Measurements from ENCODE around the gene CSMD2. TPM values are rescaled to one million over a fixed set of nuclear protein-coding genes. Genes with fewer than 3 reads are reported as not detected.

CSMD2 gene
- total RNA-seq, 6 donors from 2014 or later: 0.39 to 1.0 (median 0.52) TPM

GRCh38 chr1:34132161-34132420 lies 32.9 kb downstream of the CSMD2 start:
- H3K27ac ChIP-seq: no peak overlapping the region
- TF ChIP-seq EP300 (IDR thresholded peaks at IDR 0.05) (no peak), POLR2AphosphoS5 (IDR thresholded peaks at IDR 0.05) (no peak), POLR2A (IDR thresholded peaks at IDR 0.05) (no peak)
- TF ChIP-seq, protein P1, sequence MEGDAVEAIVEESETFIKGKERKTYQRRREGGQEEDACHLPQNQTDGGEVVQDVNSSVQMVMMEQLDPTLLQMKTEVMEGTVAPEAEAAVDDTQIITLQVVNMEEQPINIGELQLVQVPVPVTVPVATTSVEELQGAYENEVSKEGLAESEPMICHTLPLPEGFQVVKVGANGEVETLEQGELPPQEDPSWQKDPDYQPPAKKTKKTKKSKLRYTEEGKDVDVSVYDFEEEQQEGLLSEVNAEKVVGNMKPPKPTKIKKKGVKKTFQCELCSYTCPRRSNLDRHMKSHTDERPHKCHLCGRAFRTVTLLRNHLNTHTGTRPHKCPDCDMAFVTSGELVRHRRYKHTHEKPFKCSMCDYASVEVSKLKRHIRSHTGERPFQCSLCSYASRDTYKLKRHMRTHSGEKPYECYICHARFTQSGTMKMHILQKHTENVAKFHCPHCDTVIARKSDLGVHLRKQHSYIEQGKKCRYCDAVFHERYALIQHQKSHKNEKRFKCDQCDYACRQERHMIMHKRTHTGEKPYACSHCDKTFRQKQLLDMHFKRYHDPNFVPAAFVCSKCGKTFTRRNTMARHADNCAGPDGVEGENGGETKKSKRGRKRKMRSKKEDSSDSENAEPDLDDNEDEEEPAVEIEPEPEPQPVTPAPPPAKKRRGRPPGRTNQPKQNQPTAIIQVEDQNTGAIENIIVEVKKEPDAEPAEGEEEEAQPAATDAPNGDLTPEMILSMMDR (IDR thresholded peaks at IDR 0.05): no peak
- H3K36me3 ChIP-seq: no peaks in the 10 kb centered on the region
- ATAC-seq (ENCODE audit: low FRiP score in 2 of 2): no peak
- no peaks in the 10 kb centered on the region for H3K4me1 ChIP-seq
- WGBS, 2 donors: 77 to 79% methylated on average over 4 of the region's 4 CpGs
- H3K4me3 ChIP-seq: no peak overlapping the region
- no peaks in the 10 kb centered on the region for H3K9me3 ChIP-seq
- no peak for DNase-seq
- H3K27me3 ChIP-seq: no peaks in the 10 kb centered on the region

DNA sequence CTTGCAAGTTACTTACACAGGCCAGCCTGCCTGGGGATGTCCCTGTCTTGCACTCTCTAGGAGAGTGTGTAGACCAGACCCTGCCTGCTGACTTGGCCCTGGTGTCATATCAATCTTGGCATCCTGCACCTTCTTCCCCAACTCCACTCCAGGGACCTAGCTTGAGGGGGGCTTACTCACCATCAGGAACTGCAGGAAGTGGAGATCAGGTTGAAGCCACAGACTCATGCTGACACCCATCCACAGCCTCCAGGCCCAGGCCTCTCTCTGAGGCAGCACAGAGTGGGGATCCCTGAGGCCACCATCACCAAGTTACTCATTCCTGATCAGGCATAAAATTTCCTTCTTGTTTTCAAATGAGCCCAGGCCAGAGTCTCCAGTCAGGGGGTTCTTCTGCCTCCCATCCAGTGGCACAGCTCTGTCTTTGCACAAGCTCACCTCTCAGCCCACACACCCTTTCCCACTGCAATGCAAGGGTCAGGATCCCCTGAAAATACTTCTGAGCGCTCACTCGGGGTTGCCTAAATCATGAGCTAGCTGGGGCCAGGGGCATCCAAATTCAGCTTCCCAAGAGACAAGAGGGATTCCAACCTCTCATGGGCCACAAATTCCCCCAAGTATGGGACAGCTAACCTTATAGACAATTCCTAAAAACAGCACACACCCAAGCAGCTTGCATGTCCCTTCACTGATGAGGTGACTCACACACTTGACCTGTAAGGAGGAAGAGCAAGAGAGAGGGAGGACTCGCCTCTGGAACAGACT lies 33.5 kb downstream of the CSMD2 start:
- ATAC-seq (ENCODE audit: low FRiP score in 2 of 2): no peak

DNA sequence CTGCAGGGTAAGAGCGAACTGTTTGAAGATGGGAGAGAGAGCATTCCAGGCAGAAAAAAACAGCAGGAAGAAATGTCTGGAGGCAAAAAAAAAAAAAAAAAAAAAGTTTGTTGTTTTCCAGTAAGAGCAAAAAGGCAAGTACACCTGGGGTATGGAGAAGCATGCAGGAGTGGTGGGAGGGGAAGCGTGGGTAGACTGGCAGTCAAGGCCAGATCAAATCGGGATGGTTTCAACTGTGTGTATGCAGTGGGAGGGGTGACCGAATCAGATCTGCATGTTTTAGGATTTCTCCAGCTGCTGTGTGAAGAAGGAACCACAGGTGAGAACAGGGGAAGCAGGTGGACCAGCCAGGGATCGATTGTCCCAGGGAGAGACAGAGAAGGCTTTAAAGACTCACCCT lies 34.7 kb downstream of the CSMD2 start:
- H3K4me1 ChIP-seq: no peaks in the 10 kb centered on the region
- H3K36me3 ChIP-seq: no peaks in the 10 kb centered on the region
- WGBS, 2 donors: 83 to 86% methylated on average over 5 of the region's 5 CpGs
- no peak for ATAC-seq (ENCODE audit: low FRiP score in 2 of 2)
- no peaks in the 10 kb centered on the region for H3K27me3 ChIP-seq
- H3K4me3 ChIP-seq: no peak overlapping the region
- no peak overlapping the region for H3K27ac ChIP-seq
- no peaks in the 10 kb centered on the region for H3K9me3 ChIP-seq
- no peak for DNase-seq
- TF ChIP-seq, protein P1 (IDR thresholded peaks at IDR 0.05): no peak
- TF ChIP-seq POLR2AphosphoS5 (IDR thresholded peaks at IDR 0.05): no peak
- no peak for TF ChIP-seq POLR2A (IDR thresholded peaks at IDR 0.05)
- TF ChIP-seq EP300 (IDR thresholded peaks at IDR 0.05): no peak

More for the DNA sequence above, 33.5 kb downstream of the CSMD2 start:
- Histone ChIP-seq H3K4me1 (no peaks in the 10 kb centered on the region), H3K4me3 (no peak overlapping the region), H3K27me3 (no peaks in the 10 kb centered on the region), H3K27ac (no peak overlapping the region), H3K36me3 (no peaks in the 10 kb centered on the region), H3K9me3 (no peaks in the 10 kb centered on the region)
- 86 to 88% methylated on average over 3 of the region's 3 CpGs for WGBS, 2 donors
- no peak for DNase-seq
- TF ChIP-seq POLR2A (IDR thresholded peaks at IDR 0.05): no peak
- no peak for TF ChIP-seq POLR2AphosphoS5 (IDR thresholded peaks at IDR 0.05)
- no peak for TF ChIP-seq EP300 (IDR thresholded peaks at IDR 0.05)

GRCh38 chr1:34129630-34130029 lies 35.4 kb downstream of the CSMD2 start:
- H3K4me1 ChIP-seq: no peaks in the 10 kb centered on the region
- no peak for TF ChIP-seq POLR2A (IDR thresholded peaks at IDR 0.05)
- H3K27me3 ChIP-seq: no peaks in the 10 kb centered on the region
- H3K9me3 ChIP-seq: no peaks in the 10 kb centered on the region
- H3K36me3 ChIP-seq: no peaks in the 10 kb centered on the region
- WGBS, 2 donors: 70 to 77% methylated on average over 6 of the region's 6 CpGs
- ATAC-seq (ENCODE audit: low FRiP score in 2 of 2) (no peak), DNase-seq (no peak)
- H3K4me3 ChIP-seq: no peak overlapping the region
- no peak overlapping the region for H3K27ac ChIP-seq

- ATAC-seq (ENCODE audit: low FRiP score in 2 of 2) (no peak), DNase-seq (no peak)
- H3K9me3 ChIP-seq: no peaks in the 10 kb centered on the region
- no peak overlapping the region for H3K4me3 ChIP-seq
- WGBS, 2 donors: 82 to 86% methylated on average over 10 to 13 of the region's 13 CpGs
- H3K27me3 ChIP-seq: no peaks in the 10 kb centered on the region
- no peaks in the 10 kb centered on the region for H3K36me3 ChIP-seq
- H3K27ac ChIP-seq: no peak overlapping the region
- TF ChIP-seq, protein P1 (IDR thresholded peaks at IDR 0.05): no peak
- TF ChIP-seq POLR2AphosphoS5 (IDR thresholded peaks at IDR 0.05): no peak
- TF ChIP-seq EP300 (IDR thresholded peaks at IDR 0.05): no peak
- no peak for TF ChIP-seq POLR2A (IDR thresholded peaks at IDR 0.05)
- no peaks in the 10 kb centered on the region for H3K4me1 ChIP-seq
Measured at GRCh38 chr1:34128186-34128889, 36.7 kb downstream of the CSMD2 start.

All from upper lobe of left lung (tissue), 6 donors.